22Rv1 (cell line): ENCODE results near the gene UGP2.

Experiments
- CTCF ChIP-seq: fragments of 450-650 bp; IDR thresholded peaks from 2 replicates; pipeline ENCODE4 v1.5.1; 2017; ENCODE audit warnings: mild to moderate bottlenecking
- ZFX ChIP-seq: fragments of 450-650 bp; IDR thresholded peaks from 2 replicates; pipeline ENCODE4 v1.6.1; 2017; ENCODE audit warnings: antibody characterized with exemption, borderline replicate concordance

DNA sequence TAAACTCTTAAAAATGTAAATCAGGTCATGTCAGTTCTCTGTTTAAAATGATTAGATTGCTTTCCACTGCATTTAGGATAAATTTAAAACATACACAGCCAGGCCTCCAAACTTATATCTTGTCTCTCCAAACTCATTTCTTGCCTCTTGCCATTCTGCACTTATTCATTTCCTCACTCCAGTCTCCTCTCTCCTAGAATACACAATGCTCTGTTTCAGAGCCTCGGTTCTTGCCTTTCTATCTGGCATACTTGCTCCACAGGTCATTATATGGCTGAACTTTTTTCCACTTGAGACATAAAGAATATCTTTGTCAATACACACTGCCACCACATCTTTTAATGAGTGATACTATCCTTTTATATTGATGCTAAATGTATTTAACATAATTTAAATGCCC lies 10.5 kb upstream of the UGP2 start:
- TF ChIP-seq CTCF (no peak), ZFX (no peak)
